HG02852 (cell line): Measurements from ENCODE around the gene GLDC.
"Not testable (repeated sequence)": the region's sequence is repeated elsewhere in the genome, so short reads cannot be mapped to it uniquely, and the experiment has no call there.

Source experiments
- ATAC-seq: cut with Tn5 transposase; IDR thresholded peaks from one replicate; pipeline ENCODE4 v1.9.1; 2021; ENCODE audit warnings: mild to moderate bottlenecking, moderate library complexity; ENCODE audit not compliant: unreplicated experiment

The GLDC gene

DNA sequence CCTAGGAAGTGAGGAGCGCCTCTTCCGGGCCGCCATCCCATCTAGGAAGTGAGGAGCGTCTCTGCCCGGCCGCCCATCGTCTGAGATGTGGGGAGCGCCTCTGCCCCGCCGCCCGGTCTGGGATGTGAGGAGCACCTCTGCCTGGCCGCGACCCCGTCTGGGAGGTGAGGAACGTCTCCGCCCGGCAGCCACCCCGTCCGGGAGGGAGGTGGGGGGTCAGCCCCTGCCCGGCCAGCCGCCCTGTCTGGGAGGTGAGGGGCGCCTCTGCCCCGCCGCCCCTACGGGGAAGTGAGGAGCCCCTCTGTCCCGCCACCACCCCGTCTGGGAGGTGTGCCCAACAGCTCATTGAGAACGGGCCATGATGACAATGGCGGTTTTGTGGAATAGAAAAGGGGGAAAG lies 22.7 kb downstream of the GLDC start:
- not testable (repeated sequence) for ATAC-seq

DNA sequence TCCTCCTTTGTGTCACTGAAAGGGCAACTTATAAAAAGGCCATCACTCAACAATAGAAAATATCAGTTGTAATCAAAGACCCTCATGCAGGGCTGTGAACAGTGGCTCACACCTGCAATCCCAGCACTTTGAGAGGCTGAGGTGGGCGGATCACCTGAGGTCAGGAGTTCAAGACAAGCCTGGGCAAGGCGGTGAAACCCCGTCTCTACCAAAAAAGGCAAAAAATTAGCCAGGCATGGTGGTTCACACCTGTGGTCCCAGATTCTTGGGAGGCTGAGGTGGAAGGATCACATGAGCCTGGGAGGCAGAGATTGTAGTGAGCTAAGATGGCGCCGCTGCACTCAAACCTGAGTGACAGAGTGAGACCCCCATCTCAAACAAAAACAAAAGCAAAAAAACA lies 24.7 kb downstream of the GLDC start:
- ATAC-seq, result no peak

GRCh38 chr9:6620353-6620752 lies 25.2 kb downstream of the GLDC start:
- ATAC-seq, result no peak

DNA sequence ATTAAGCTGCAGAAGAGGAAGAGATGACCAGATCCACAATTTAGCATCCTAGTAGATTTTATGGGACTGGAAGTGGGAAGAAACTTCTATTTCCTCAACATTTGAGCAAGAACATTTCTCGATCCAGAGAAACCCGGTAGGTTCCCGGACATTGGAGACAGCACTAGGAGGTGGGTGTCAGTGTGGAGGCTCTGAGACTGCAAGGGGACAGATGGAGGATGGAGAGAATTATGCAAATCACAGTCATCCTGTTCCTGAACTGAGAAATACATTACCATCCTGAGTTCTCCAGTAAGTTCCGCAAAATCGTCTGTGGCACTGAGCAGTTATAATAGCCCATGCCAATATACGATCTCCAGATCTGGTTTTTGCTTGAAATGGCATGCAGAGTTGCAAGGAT lies 25.6 kb downstream of the GLDC start:
- ATAC-seq, result no peak

DNA sequence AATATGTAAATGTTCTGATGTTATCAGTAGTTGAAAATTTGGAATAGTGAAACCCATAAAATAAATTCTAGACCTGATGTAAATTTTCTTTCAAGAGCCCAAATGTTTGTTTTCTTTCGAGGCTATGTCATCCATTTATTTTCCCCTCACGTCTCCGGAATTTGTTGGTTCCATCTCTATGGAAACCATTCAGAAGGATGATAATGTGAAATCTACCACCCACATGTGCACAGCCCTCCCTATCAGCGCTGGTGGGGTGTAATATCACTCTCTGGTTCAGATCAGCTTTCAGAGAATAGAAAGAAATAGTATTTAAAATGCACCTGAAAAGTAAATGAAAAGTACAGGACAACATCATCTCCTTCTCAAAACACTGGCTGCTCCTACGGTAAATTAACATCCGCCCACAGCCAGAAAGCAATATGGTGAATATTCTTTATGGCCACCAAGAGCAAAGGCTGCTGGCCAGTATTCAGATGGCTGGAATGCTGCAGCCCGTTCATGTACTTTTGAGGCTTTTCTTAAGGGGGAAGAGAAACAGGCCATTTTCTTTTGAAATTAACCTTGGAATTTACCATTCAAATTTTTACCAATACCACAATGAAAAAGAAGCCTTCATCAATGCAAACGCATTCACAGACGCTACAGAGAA lies 28.5 kb downstream of the GLDC start:
- no peak for ATAC-seq

- ATAC-seq, result no peak
Observed at GRCh38 chr9:6614489-6614888, 31.0 kb downstream of the GLDC start.

DNA sequence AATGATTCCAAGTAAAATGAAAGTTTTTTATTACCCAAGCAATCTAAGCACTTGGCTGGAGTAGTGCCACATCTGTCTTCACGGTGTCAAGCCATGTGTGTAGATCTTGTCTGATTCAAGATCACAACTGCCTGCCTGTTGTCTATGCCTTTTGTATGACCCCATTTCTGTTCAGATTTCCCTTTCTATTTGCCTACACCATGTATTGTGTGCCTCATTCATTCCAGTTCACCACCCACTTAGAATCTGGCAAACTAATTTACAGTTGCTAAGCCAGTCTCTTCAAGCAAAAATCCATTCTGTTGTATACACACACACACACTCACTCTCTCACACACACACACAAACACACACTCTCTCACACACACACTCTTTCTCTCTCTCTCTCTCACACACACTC lies 33.7 kb downstream of the GLDC start:
- no peak for ATAC-seq

GRCh38 chr9:6610073-6610472 lies 35.5 kb downstream of the GLDC start:
- no peak for ATAC-seq

DNA sequence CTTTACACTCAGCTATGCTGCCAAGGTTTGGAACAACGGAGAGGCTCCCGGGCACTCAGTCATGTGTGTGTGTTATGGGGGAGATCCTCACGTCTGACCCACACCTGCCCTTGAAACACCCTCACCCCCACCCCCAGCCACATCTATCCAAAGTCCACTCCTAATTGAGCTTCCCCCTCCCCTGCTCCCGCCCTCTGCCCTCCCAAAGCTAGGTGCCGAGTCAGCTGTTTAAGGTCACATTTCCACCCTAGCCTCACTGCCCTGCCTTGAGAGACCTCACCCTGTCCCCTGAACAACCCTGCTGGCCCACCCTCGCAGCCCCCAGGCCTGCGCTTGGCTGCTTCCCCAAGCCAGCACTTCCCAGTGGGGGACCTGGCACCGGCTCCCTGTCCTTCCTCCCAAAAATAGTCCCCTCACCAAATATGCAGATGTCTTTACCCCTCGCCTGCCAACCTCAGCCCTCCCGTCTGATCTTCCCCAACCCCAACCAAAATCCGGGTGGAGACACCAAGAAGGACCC lies 36.0 kb downstream of the GLDC start:
- no peak for ATAC-seq

GRCh38 chr9:6605202-6605601 lies 40.3 kb downstream of the GLDC start:
- peak; percentile 65 for ATAC-seq

DNA sequence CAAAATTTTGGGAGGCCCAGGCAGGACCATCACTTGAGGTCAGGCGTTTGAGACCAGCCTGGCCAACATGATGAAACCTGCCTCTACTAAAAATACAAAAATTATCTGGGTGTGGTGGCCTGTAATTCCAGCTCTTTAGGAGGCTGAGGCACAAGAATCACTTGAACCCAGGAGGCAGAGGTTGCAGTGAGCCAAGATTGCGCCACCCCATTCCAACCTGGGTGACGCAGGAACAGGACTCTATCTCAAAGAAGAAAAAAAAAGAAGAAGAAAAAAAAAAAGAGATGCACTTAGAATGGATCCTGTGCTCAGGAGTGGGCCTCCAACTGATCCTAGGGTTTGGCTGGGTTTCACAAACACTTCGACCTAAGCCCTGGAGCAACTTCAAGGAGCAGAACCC lies 45.1 kb downstream of the GLDC start:
- no peak for ATAC-seq

DNA sequence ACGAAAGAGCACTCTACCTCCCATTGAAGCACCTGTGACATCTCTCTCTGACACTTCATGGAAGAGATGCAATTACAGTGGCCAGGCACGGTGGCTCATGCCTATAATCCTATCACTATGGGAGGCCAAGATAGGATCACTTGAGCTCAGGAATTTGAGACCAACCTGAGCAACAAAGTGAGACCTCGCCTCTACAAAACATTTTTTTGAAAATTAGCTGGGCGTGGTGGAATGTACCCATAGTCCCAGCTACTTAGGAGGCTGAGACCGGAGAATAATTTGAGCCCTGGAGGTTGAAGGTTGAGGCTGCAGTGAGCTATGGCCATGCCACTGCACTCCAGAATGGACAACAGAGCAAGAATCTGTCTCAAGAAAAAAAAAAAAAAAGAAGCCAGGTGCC lies 45.5 kb downstream of the GLDC start:
- ATAC-seq, result no peak

DNA sequence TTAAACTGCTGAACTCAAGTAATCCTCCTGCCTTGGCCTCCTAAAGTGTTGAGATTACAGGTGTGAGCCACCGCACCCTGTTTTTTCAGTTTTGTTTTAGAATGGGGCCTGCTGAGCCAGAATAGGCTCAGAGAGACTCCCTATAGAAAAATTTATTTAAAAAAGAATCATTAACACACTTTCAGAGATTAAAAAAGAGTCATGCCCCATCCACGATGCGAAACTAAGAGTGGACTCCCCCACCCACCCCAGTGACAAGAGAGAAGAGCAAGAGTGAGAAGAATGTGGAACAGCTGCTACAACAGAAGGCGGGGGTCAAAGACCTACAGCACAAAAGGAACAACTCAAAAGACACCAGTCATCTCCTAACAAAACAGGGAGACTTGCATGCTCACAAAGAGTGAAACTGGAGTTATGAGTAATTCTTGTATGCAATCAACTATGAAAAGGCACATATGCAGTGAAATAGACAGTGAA lies 47.2 kb downstream of the GLDC start:
- peak; percentile 98 for ATAC-seq

DNA sequence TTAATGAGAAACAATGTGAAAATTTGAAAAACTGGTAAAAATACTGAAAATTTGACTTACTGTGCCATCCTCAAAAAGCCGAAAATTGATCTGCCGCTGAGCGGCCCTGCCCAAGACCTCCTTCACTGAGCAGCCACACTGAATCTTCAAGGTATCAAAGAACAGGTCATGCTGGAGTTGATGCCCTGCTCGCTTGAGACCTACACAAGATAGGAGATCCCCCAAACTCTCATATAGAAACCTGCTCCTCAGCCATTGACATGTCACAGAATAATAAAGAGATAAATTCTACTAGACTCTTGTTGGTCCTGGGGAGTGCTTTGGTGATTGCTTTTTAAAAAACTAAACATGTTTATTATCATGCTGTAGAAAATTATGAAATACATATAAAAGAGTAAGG lies 52.7 kb downstream of the GLDC start:
- ATAC-seq, result no peak

GRCh38 chr9:6592231-6592630 lies 53.3 kb downstream of the GLDC start:
- ATAC-seq, result no peak

DNA sequence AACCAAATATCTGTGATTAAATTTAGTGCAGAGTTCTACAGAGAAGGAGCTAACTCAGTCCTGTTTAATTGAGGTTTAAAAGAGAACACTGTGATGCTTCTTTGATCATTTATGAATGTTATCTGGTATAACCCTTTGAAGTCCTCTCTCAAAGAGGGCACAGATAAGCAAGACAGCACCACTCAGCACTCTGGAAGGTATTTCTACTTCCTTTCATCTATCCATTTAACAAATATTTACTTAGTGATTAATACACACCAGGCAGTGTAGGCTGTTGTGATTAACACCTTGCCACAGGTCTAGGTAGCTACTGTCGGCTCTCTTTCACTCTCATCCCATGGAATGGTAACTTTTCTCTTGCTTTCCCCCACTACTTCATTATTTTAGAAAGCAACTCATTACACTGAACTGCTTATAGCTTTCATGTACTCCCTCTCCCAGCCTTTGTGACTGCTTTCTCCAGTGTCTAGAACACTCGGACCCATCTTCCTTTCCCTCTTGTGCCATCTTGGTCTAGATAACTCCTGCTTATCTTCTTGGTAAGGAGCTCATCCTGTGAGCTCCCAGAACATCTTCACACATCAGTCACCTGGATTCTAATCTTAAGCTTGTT lies 54.7 kb downstream of the GLDC start:
- no peak for ATAC-seq

- ATAC-seq, result no peak
Observed at GRCh38 chr9:6590334-6590733, 55.2 kb downstream of the GLDC start.

DNA sequence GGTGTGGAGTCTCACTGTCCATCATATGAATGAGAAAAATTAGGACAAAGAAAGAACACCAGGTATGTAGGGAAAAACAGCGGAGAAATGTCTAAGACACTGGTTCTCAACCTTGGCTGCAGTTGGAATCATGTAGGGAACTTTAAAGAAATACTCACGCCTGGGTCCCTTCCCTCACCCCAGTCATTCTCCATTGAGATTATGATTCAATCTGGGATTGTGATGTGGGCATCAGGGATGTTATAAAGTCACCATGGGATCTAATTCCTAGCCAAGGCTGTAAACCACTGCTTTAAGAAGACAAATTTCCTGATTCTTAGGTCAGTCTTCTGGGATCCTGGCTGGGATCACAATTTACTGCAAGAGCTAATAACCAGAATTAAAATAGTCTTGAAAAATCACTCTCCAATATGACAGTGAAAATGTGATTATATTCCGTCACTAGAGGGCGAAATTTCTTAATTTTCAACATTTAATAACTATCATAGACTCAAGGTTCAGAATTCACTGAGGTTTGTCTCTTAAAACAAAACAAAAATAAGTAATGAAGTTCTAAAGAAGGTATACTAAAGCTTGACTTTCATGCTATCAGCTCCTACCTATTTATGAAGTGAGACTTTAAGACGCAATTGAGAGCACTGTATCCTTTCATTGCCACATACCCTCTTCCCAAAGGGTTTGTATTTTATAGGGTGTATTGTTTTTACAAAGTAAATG lies 60.5 kb downstream of the GLDC start:
- ATAC-seq, result no peak

GRCh38 chr9:6581253-6581652 lies 64.3 kb downstream of the GLDC start:
- ATAC-seq, result no peak

DNA sequence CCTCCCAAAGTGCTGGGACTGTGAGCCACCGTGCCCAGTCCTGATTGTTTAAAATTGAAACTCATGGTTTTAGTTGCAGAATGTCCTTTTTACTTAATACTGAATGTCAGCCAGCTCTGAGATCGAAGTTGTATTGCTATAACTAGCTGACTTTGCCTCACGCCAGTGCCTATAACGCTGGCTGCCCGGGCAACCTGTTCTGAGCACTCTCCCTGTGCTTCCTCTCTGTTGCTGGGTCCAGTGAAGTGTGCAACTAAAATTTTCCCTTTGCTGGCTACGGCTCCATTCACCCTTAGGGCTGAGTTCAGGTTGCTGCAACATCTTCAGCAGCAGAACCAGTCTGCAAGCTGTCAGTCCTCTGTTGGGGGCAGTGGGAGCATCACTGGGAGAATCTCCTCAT lies 65.9 kb downstream of the GLDC start:
- no peak for ATAC-seq

DNA sequence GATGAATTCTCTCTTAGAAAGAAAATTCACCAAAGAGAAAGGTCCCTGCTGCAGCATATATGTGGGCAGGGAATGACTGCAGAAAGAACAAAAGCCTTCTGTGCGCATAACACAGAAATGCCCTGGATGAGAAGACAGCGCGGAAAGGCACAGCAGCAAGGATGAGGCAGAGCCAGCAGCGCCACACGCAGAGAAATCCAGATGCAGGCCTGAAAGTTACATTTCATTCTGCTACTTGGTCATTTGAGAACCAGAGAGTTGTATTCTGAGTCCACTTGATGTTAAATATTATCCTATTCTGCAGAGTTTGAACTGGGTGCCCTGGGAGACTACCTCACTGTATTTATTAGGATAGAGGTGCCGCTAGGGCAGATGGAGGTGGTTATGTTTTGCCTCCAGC lies 68.5 kb downstream of the GLDC start:
- no peak for ATAC-seq
